Measurements from ENCODE around the gene ANGPT4.

The ANGPT4 gene

DNA sequence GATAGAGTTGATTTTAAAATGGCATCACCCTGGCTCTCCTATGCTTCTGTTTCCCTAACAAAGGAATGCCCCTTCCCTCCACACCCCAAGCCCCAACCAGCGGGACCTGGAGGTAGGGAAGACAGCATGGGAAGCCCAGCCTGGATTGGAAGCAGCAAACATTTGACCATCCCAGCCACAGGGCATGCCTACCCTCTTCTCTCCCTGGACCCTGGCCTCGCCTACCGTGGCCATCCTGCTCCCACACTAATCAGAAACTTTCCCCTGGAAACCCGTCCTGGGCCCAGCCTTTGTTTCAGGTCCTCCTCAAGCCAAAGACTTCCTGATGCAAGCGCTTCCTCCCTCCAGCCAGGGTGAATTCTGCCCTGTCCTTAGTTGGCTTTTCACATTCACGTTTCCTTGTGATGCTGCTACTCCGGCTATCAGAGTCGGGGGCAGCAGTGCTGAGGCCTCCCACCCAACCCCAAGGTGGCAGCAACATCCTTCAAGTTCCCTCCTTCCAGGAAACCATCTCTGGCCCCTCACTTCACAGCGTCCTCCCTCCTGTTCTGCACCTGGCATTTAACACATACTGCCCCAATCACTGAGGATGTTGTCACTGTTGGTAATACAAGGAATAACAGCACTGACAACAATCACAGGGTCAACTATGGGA is 18.2 kb upstream of the ANGPT4 start:
- DNase-seq = no peak

DNA sequence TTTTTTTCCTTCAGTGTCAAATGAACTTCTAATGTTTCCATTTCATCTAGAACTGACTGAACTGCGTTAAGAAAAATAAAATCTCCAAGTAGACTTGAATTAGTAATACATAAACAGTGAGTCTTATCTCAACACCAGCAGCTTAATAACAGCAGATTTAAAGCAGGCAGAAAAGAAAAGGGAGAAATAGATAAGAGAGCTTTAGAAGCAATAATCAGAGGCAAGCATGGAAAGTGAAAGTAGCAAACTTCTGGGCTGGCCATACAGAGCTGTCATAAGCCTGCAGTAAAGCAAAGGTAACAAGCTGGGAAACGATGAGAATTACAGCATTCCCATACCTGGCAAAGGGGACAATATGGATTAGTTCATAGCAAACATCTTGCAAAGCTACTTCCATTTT is 16.9 kb upstream of the ANGPT4 start:
- DNase-seq = no peak

DNA sequence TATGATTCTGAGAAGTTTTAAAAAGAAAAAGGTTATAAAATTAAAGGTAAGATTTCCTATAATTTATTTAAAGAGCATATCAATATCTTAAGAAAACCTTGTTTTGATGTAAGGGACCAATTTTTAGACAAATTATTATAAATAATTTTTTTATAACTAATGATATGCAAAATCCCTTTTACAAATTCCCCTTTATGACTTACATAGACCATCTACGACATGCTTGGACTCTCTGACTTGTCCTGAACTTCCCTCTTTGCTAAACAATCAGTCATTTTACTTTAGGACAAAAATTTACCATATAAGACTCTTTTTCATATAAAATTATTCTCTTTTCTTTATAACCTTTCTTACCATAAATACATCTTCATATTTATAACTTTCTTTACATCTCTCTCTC is 15.3 kb upstream of the ANGPT4 start:
- DNase-seq = no peak

GRCh38 chr20:926670-927069 is 10.5 kb upstream of the ANGPT4 start:
- no peak for DNase-seq

GRCh38 chr20:925516-925915 is 9.4 kb upstream of the ANGPT4 start:
- DNase-seq = no peak

- no peak for DNase-seq
Observed at GRCh38 chr20:924639-925038, 8.5 kb upstream of the ANGPT4 start.

- DNase-seq = no peak
Observed at GRCh38 chr20:922781-923180, 6.6 kb upstream of the ANGPT4 start.

- DNase-seq = no peak
Observed at GRCh38 chr20:921068-921467, 4.9 kb upstream of the ANGPT4 start.

GRCh38 chr20:920311-920710 is 4.2 kb upstream of the ANGPT4 start:
- DNase-seq = no peak

GRCh38 chr20:919491-919916 is 3.4 kb upstream of the ANGPT4 start:
- no peak for DNase-seq

DNA sequence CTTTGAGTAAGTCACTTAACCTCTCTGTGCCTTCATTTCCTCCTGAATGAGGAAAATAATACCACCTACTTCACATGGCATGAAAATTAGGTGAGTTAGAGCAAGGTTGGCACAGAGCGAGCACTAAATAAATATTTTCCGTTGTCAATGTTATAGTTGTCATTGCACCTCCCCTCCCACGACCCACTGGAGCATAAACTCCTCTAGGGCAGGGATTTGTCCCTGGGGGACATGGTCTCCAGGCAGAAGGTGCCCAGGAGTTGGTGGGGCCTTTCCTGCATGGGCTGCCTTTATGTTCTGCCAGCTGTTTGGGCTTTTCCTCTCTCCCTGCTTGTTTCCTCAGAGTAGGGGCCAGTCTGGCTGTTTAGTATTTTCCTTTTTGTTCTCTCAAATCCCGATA is 1.3 kb upstream of the ANGPT4 start:
- DNase-seq = no peak

DNA sequence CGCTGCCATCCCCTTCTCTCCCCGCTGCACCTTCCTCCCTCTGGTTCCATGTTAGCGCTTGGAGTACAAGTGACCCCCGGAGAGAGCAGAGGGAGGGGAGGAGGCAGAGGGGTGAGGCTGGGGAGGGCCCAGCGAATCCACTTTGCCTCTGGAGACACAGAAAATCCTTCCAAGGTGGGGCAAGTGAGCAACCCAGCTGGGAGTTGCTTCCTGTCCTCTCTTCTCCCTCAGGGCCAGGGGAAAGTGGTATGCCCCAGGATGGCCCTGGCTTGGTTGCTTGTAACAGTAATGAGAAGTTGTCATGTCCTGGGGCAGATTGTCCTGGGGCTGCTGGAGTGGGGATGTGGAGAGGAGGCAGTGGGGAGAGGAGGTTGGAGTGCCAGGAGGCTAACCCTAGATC is 691 bp upstream of the ANGPT4 start:
- no peak for DNase-seq

DNA sequence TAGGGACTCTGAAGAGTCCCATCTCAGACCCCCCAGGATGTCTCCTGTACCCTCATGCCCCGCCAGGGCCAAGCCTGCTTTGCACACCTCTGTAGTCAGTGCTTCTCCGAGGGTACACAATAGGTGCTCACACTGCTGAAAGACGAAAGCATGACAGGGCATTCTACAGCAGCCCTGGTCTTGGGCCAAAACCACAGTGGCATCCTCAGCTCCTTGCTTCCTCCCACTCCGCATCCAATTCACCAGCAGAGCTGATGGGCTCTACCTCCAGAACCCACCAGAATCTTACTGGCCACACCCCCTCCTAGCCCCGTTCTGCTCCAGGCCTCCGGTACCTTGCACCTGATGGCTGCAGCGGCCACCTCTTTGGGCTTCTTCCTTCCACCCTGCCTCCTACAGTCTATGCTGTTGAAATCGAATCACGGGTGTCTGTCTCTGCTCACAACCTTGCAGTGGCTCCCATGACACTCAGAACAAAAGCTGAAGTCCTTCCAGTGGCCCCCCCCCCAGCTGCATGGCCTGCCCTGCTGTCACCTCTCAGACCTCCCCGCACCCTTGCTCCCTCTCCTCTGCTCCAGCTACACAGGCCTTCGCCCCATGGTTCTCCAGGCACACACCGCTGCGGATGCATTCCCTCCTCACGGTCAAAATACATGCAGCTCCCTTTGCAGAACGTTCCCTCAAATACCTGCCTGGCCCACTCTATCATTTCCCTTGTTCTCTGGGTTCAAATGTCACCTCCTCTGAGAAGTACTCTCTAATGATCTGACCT is 1.2 kb downstream of the ANGPT4 start:
- no peak for DNase-seq

DNA sequence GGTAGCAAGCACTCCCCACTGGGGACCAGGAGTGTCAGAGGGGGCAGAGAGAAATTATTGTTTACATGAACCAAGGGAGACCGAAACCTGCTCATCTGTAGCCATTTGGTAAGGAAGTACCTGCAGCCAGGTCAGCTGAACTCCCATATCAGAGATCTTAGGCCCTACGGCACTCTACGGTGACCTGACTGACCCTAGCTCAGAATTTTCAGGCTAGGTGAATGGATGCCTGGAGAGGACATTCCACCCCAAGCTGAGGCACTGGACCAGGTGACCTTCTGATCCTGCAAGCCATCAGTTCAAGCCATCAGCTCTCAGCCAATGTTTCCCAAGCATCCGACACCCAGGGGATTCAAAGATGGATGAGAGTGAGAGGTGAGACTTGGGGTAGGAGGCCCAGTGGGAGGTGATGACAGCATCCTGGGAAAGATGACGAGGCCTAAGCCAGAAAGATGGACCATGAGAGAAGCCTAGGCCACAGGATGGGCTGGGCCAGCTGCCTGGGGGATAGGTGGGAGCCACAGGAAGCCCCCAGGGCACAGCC is 2.8 kb downstream of the ANGPT4 start:
- no peak for DNase-seq

GRCh38 chr20:911882-912600 is 4.1 kb downstream of the ANGPT4 start:
- no peak for DNase-seq

DNA sequence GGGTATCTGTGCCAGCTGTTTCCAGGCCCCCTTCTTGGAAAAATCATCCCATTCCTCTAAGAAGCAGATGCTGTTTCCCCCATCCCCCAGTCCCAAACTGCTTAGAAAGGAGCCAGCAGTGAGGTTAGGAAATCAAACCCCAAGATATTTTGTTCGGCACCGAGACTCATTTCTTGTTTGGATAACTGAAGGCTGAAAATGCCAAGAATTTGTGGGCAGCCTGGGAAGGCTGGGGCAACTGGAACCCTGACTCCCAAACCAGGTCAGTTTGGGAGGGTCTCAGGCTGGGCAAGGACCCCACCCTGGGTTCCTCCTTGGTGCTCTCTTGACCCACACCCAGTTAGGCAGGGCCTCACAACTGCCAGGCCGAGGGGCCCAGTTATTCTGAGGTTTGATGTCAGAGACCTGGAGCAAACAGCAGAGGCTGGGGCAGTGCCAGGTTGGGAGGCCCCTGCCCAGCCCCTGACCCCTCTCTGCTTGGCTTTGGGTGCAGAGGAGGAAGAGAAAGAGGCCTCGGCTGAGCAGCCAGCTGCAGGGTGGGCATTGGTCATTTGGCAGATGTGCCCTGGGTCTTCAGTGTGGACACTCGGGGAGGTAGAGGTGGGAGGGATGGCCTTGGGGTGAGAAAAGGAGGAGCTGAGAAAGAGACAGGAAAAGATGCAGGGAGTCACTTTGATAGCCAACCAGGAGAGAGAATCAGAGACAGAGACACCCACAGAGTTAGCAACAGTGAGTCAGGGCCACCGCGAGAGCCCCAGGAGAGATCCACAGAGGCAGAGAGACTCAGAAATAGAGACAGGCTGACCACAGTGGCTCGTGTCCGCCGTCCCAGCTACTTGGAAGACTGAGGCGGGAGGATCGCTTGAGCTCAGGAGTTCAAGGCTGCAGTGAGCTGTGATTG is 5.0 kb downstream of the ANGPT4 start:
- no peak for DNase-seq

DNA sequence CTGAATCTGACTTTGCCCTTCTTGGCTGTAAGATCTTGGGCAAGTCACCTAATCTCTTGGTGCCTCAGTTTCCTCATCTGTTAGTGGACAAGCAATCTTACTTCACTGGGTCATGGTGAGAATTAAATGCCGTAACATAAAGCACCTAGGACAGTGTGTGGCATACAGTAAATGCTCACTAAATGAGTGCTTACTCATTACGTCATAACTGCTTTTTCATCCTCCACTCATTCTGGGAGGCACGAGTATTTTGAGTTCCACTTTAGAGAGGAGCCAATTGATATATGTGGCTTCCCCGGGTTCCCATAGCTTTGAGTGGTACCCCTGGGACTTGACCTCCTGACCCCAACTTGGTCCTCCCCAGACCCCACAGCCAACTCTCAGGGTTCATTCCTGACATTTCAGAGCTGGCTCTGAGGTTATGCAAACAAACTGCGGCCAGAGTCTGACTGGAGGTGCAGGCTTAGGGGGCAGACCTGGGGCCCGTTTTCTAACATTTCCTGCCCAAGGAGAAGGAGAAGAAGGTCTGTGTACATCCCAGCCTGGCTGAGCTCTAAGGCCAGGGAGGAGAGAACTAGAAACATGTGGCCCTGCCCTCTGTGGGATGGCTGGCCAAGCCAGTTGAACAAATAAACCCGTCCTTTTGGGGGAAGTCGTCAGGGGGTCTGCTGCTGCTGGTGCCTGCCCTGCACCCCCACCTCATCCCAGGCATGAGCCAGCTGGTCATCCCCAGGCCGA is 5.8 kb downstream of the ANGPT4 start:
- no peak for DNase-seq

GRCh38 chr20:909641-910040 is 6.5 kb downstream of the ANGPT4 start:
- DNase-seq = no peak

- no peak for DNase-seq
Observed at GRCh38 chr20:906703-907270, 9.3 kb downstream of the ANGPT4 start.

DNA sequence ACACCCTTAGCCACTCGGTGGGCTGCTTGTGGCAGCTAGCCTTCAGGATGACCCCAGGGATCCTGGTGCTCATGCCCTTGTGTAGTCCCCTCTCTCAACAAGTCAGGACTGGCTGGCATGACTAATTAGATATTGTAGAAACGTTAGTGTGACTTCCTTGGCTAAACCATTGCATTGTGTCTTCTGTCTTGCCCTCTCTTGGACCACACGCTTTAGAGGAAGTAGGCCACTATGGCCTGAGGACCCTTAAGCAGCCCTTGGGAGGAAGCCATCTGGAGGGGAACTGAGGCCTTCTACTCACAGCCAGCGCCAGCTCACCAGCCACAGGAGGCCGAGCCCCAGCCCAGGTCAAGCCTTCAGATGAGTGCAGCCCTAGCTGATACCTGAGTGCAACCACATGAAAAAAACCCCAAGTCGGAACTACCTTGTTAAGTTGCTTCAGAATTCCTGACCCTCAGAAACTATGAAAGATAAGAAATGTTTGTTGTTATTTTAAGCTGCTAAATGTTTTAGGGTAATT is 10.1 kb downstream of the ANGPT4 start:
- DNase-seq = no peak

GRCh38 chr20:905396-905961 is 10.7 kb downstream of the ANGPT4 start:
- no peak for DNase-seq

Measured in CD4-positive, alpha-beta T cell treated with Interleukin-10 for 1 hour (primary cell).